GM19193 (cell line): Measurements from ENCODE around the gene TP63.

ENCODE experiments used
- POLR2A ChIP-seq: IDR thresholded peaks from 4 replicates; pipeline ENCODE4 v1.6.1; 2011; ENCODE audit not compliant: insufficient read depth, insufficient read length; ENCODE audit errors: extremely low read depth

The TP63 gene

GRCh38 chr3:189690237-189690636 is 59.0 kb downstream of the TP63 start:
- no peak for TF ChIP-seq POLR2A

- TF ChIP-seq POLR2A: no peak
Observed at GRCh38 chr3:189690672-189691071, 59.5 kb downstream of the TP63 start.

- TF ChIP-seq POLR2A: no peak
Observed at GRCh38 chr3:189695400-189695799, 64.2 kb downstream of the TP63 start.

GRCh38 chr3:189698811-189699210 is 67.6 kb downstream of the TP63 start:
- no peak for TF ChIP-seq POLR2A

- TF ChIP-seq POLR2A: no peak
Observed at GRCh38 chr3:189699885-189700284, 68.7 kb downstream of the TP63 start.

- TF ChIP-seq POLR2A: no peak
Observed at GRCh38 chr3:189702066-189702646, 71.0 kb downstream of the TP63 start.

GRCh38 chr3:189703865-189704264 is 72.7 kb downstream of the TP63 start:
- TF ChIP-seq POLR2A: no peak

GRCh38 chr3:189708375-189708774 is 77.2 kb downstream of the TP63 start:
- TF ChIP-seq POLR2A: no peak

GRCh38 chr3:189710620-189711402 is 79.6 kb downstream of the TP63 start:
- TF ChIP-seq POLR2A: no peak

GRCh38 chr3:189712906-189713483 is 81.8 kb downstream of the TP63 start:
- no peak for TF ChIP-seq POLR2A

GRCh38 chr3:189714991-189715961 is 84.1 kb downstream of the TP63 start:
- TF ChIP-seq POLR2A: no peak

- no peak for TF ChIP-seq POLR2A
Observed at GRCh38 chr3:189718215-189718614, 87.0 kb downstream of the TP63 start.

GRCh38 chr3:189720736-189721417 is 89.7 kb downstream of the TP63 start:
- no peak for TF ChIP-seq POLR2A
